Suprapubic skin (tissue), 4 donors: ENCODE data around the gene FMO1.

Experiments
- CTCF ChIP-seq, 2 donors: fragments of 200-600 bp in 1 of 2; fragments of 450-650 bp in 1 of 2; sonication (generic) in 1 of 2; IDR thresholded peaks; one replicate each; pipeline ENCODE4 v1.5.1; 2016 to 2019; ENCODE audit warnings: antibody characterized with exemption in 2 of 2, mild to moderate bottlenecking in 1 of 2, moderate library complexity in 1 of 2
- EP300 ChIP-seq: sonication (generic); formaldehyde crosslinking; IDR thresholded peaks from one replicate; pipeline ENCODE4 v1.6.1; 2017; ENCODE audit warnings: antibody characterized with exemption
- POLR2AphosphoS5 ChIP-seq, 3 donors: sonication (generic); formaldehyde crosslinking; IDR thresholded peaks; one replicate each; pipeline ENCODE4 v1.6.1; 2017; ENCODE audit warnings: antibody characterized with exemption in 3 of 3

GRCh38 chr1:171290621-171291020 lies 42.3 kb downstream of the FMO1 start:
- TF ChIP-seq CTCF (IDR thresholded peaks at IDR 0.05) (no peak), EP300 (no peak), POLR2AphosphoS5 (IDR thresholded peaks at IDR 0.05) (no peak)
